Osteoblast (primary cell): Measurements from ENCODE around the gene TUSC7. TPM values are rescaled to one million over a fixed set of nuclear protein-coding genes. Genes with fewer than 3 reads are reported as not detected.

Source experiments
- DNase-seq: peaks from one replicate; pipeline ENCODE4 v3.0.0; 2011; ENCODE audit warnings: low spot score, mixed read lengths; ENCODE audit not compliant: insufficient read length; ENCODE audit errors: missing footprints
- H2AFZ ChIP-seq: 2 replicates; pipeline ENCODE4 v1.6.0; 2011; ENCODE audit warnings: mild to moderate bottlenecking, low read length
- H3K27ac ChIP-seq: 2 replicates; pipeline ENCODE4 v1.5.1; 2011; ENCODE audit warnings: mild to moderate bottlenecking, low read depth, low read length, moderate library complexity
- H3K27me3 ChIP-seq: 2 replicates; pipeline ENCODE4 v1.6.0; 2012; ENCODE audit warnings: mild to moderate bottlenecking, control low read depth, inconsistent platforms, low read length, moderate library complexity; ENCODE audit not compliant: insufficient read depth
- H3K36me3 ChIP-seq: 2 replicates; pipeline ENCODE4 v1.5.1; 2011; ENCODE audit warnings: mild to moderate bottlenecking, low read length, control low read depth, moderate library complexity; ENCODE audit not compliant: insufficient read depth
- H3K4me1 ChIP-seq: 2 replicates; pipeline ENCODE4 v1.5.1; 2011; ENCODE audit warnings: mild to moderate bottlenecking, low read length, control low read depth, moderate library complexity; ENCODE audit not compliant: insufficient read depth
- H3K4me2 ChIP-seq: 2 replicates; pipeline ENCODE4 v1.6.0; 2011; ENCODE audit warnings: mild to moderate bottlenecking, low read length; ENCODE audit not compliant: insufficient read depth
- H3K4me3 ChIP-seq: fragments of 200-600 bp; sonication (generic); 3 replicates; pipeline ENCODE4 v1.5.1; 2012; ENCODE audit warnings: mild to moderate bottlenecking, low read length, inconsistent platforms; ENCODE audit not compliant: insufficient read depth
- H3K79me2 ChIP-seq: 2 replicates; pipeline ENCODE4 v1.6.0; 2012; ENCODE audit warnings: mild to moderate bottlenecking, low read length, control low read depth, inconsistent platforms; ENCODE audit not compliant: insufficient read depth
- H3K9me3 ChIP-seq: 2 replicates; pipeline ENCODE4 v1.5.1; 2011; ENCODE audit warnings: low read depth, low read length, control low read depth
- H4K20me1 ChIP-seq: 2 replicates; pipeline ENCODE4 v1.6.0; 2012; ENCODE audit warnings: mild to moderate bottlenecking, low read length, control low read depth; ENCODE audit not compliant: insufficient read depth
- total RNA-seq: library from RNA; depleted of rRNA; stranded (reverse); fragments of >200 nt; gene quantifications from 2 replicates; pipeline ENCODE4 v1.2.3, GENCODE V29; 2012
- TF ChIP-seq, protein P1 (sequence below): IDR thresholded peaks from 2 replicates; pipeline ENCODE4 v1.5.1; 2011; ENCODE audit warnings: mild to moderate bottlenecking, low read depth, low read length, moderate library complexity; ENCODE audit errors: extremely low read depth

The TUSC7 gene
- total RNA-seq, 1 donor: not detected

DNA sequence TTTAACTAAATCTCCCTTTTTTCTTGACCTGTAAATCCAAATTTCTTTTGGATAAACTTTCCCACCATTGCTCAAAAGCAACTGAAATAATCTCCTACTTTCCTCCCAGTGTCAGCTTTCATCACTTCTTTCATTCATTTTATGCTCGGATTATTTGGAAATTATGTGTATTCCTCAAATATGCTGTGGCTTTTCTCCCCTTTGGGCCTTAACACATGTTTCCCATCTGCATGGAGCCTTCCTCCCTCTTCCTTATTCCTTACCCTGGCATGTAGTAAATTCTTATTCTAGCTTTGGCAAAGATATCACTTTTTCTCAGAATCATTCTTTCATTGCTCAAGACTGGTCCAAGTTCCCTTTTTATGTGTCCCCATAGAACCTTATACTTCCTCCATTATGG lies 41.8 kb upstream of the TUSC7 start:
- Histone ChIP-seq H3K4me3 (no peak overlapping the region), H3K9me3 (no peaks in the 10 kb centered on the region), H3K36me3 (no peaks in the 10 kb centered on the region), H3K4me2 (no peak overlapping the region), H4K20me1 (no peaks in the 10 kb centered on the region), H3K4me1 (no peaks in the 10 kb centered on the region), H2AFZ (no peak overlapping the region), H3K79me2 (no peaks in the 10 kb centered on the region), H3K27ac (no peak overlapping the region), H3K27me3 (no peaks in the 10 kb centered on the region)
- DNase-seq: peak; percentile 31
- TF ChIP-seq, protein P1, sequence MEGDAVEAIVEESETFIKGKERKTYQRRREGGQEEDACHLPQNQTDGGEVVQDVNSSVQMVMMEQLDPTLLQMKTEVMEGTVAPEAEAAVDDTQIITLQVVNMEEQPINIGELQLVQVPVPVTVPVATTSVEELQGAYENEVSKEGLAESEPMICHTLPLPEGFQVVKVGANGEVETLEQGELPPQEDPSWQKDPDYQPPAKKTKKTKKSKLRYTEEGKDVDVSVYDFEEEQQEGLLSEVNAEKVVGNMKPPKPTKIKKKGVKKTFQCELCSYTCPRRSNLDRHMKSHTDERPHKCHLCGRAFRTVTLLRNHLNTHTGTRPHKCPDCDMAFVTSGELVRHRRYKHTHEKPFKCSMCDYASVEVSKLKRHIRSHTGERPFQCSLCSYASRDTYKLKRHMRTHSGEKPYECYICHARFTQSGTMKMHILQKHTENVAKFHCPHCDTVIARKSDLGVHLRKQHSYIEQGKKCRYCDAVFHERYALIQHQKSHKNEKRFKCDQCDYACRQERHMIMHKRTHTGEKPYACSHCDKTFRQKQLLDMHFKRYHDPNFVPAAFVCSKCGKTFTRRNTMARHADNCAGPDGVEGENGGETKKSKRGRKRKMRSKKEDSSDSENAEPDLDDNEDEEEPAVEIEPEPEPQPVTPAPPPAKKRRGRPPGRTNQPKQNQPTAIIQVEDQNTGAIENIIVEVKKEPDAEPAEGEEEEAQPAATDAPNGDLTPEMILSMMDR: no peak

DNA sequence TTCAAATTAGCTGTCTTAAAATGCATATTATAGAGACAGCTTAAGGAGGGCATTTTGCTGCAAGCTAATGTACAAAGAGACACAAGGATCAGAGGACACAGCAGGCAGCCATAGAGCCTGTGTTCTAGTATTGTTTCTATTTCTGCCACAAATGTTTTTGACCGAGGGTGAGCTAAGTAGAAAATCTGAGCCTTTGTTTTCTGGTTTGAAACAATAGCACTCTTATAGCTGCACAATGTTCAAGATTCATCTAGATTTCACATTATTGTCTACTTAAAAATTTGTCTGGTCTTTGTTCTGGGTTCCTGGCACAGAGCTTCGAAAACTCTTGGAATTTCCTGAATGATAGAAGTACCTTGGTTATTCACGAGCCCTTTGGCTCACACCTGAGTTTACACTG lies 40.0 kb upstream of the TUSC7 start:
- H3K4me3 ChIP-seq: no peak overlapping the region
- no peaks in the 10 kb centered on the region for H3K9me3 ChIP-seq
- H3K27ac ChIP-seq: no peak overlapping the region
- DNase-seq: no peak
- H3K79me2 ChIP-seq: no peaks in the 10 kb centered on the region
- H4K20me1 ChIP-seq: no peaks in the 10 kb centered on the region
- H3K27me3 ChIP-seq: no peaks in the 10 kb centered on the region
- H3K4me2 ChIP-seq: no peak overlapping the region
- H3K36me3 ChIP-seq: no peaks in the 10 kb centered on the region
- H2AFZ ChIP-seq: no peak overlapping the region
- TF ChIP-seq, protein P1: no peak
- H3K4me1 ChIP-seq: no peaks in the 10 kb centered on the region

DNA sequence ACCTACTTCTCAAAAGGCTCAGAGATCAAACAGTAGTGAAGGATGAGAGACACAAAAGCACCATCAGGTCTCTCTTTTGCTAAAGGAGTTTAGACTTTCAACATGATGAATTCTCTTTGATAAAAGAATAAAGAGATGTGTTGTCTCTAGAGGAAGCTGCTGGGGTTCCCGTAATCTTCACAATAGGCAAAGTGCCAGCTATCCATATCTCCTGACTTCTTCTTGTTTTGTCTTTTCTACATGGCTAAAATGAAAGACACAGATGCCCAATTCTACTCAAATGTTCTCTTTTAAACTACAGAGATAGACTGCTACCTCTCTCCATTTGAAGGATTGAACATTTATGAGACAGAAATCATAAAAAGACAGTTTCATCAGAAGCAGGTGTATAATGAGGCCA lies 38.4 kb upstream of the TUSC7 start:
- no peaks in the 10 kb centered on the region for H3K4me1 ChIP-seq
- TF ChIP-seq, protein P1: no peak
- H3K36me3 ChIP-seq: no peaks in the 10 kb centered on the region
- H3K79me2 ChIP-seq: no peaks in the 10 kb centered on the region
- H2AFZ ChIP-seq: no peak overlapping the region
- no peaks in the 10 kb centered on the region for H3K9me3 ChIP-seq
- DNase-seq: no peak
- H3K27me3 ChIP-seq: no peaks in the 10 kb centered on the region
- H3K27ac ChIP-seq: no peak overlapping the region
- H4K20me1 ChIP-seq: no peaks in the 10 kb centered on the region
- H3K4me2 ChIP-seq: no peak overlapping the region
- no peak overlapping the region for H3K4me3 ChIP-seq

DNA sequence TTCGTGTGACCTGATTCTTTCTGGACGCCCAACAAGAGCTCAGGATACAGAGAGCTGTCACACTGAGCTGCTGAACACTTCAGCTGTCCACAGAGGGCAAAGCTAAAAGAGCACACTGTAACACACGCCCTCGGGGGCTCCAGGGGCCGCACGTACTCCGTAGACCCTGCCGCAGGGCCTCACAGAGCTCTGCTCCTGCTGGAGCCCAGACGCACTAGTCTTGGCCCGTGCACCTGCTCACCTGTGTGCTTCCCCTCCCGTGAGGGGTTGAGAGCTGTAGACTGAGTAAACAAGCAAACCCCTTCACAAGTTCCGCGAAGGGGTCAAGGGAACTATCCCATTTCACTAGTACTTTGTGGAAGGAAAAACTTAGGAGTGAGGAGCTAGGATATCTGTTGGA lies 30.7 kb upstream of the TUSC7 start:
- Histone ChIP-seq H2AFZ (no peak overlapping the region), H3K9me3 (no peaks in the 10 kb centered on the region), H3K4me3 (no peak overlapping the region), H4K20me1 (no peaks in the 10 kb centered on the region), H3K36me3 (no peaks in the 10 kb centered on the region), H3K27ac (no peak overlapping the region), H3K79me2 (no peaks in the 10 kb centered on the region), H3K4me2 (no peak overlapping the region), H3K4me1 (no peaks in the 10 kb centered on the region), H3K27me3 (no peaks in the 10 kb centered on the region)
- TF ChIP-seq, protein P1: no peak
- no peak for DNase-seq
